KOPT-K1 (cell line): ENCODE results near the gene TOB1.

ENCODE experiments used
- H3K27ac ChIP-seq: fragments of 200-600 bp; sonication (generic); 2 replicates; pipeline ENCODE4 v1.5.1; 2016; ENCODE audit warnings: antibody characterized with exemption, mild to moderate bottlenecking, low read depth, low read length; ENCODE audit not compliant: poor library complexity, severe bottlenecking
- H3K36me3 ChIP-seq: fragments of 200-600 bp; sonication (generic); 2 replicates; pipeline ENCODE4 v1.5.1; 2017; ENCODE audit warnings: antibody characterized with exemption, mild to moderate bottlenecking, low read length, moderate library complexity; ENCODE audit not compliant: insufficient read depth
- H3K9me3 ChIP-seq: fragments of 200-600 bp; sonication (generic); 2 replicates; pipeline ENCODE4 v1.5.1; 2017; ENCODE audit warnings: antibody characterized with exemption, low read length, mild to moderate bottlenecking; ENCODE audit not compliant: insufficient read depth, poor library complexity, severe bottlenecking

Gene TOB1

GRCh38 chr17:50837286-50837979 lies 28.7 kb downstream of the TOB1 start:
- Histone ChIP-seq H3K9me3 (no peaks in the 10 kb centered on the region), H3K36me3 (no peaks in the 10 kb centered on the region), H3K27ac (no peak overlapping the region)

- Histone ChIP-seq H3K27ac (no peak overlapping the region), H3K36me3 (no peaks in the 10 kb centered on the region), H3K9me3 (no peaks in the 10 kb centered on the region)
Observed at GRCh38 chr17:50836826-50837225, 29.3 kb downstream of the TOB1 start.

- H3K36me3 ChIP-seq = no peaks in the 10 kb centered on the region
- H3K27ac ChIP-seq = no peak within 1 kb of the TSS
- H3K9me3 ChIP-seq = no peaks in the 10 kb centered on the region
Observed at GRCh38 chr17:50835301-50836234, 30.6 kb downstream of the TOB1 start, which contains the start of gene WFIKKN2. Gene WFIKKN2 (plus strand): TSS chr17:50835586. CDS start chr17:50835938, 352 bp downstream.

- no peaks in the 10 kb centered on the region for H3K9me3 ChIP-seq
- H3K36me3 ChIP-seq = no peaks in the 10 kb centered on the region
- no peak overlapping the region for H3K27ac ChIP-seq
Observed at GRCh38 chr17:50834429-50835300, 31.5 kb downstream of the TOB1 start.

GRCh38 chr17:50833510-50834428 lies 32.4 kb downstream of the TOB1 start:
- no peaks in the 10 kb centered on the region for H3K9me3 ChIP-seq
- H3K36me3 ChIP-seq = no peaks in the 10 kb centered on the region
- no peak overlapping the region for H3K27ac ChIP-seq

- Histone ChIP-seq H3K27ac (no peak overlapping the region), H3K36me3 (no peaks in the 10 kb centered on the region), H3K9me3 (no peaks in the 10 kb centered on the region)
Observed at GRCh38 chr17:50832864-50833381, 33.2 kb downstream of the TOB1 start.

- Histone ChIP-seq H3K36me3 (no peaks in the 10 kb centered on the region), H3K9me3 (no peaks in the 10 kb centered on the region), H3K27ac (no peak overlapping the region)
Observed at GRCh38 chr17:50832267-50832863, 33.8 kb downstream of the TOB1 start.

- Histone ChIP-seq H3K9me3 (no peaks in the 10 kb centered on the region), H3K36me3 (no peaks in the 10 kb centered on the region), H3K27ac (no peak overlapping the region)
Observed at GRCh38 chr17:50831471-50831928, 34.7 kb downstream of the TOB1 start.

GRCh38 chr17:50830994-50831393 lies 35.2 kb downstream of the TOB1 start:
- H3K9me3 ChIP-seq = no peaks in the 10 kb centered on the region
- no peak overlapping the region for H3K27ac ChIP-seq
- no peaks in the 10 kb centered on the region for H3K36me3 ChIP-seq

- Histone ChIP-seq H3K27ac (no peak overlapping the region), H3K36me3 (no peaks in the 10 kb centered on the region), H3K9me3 (no peaks in the 10 kb centered on the region)
Observed at GRCh38 chr17:50830352-50830751, 35.8 kb downstream of the TOB1 start.

GRCh38 chr17:50829332-50829731 lies 36.8 kb downstream of the TOB1 start:
- H3K27ac ChIP-seq = no peak overlapping the region
- H3K9me3 ChIP-seq = no peaks in the 10 kb centered on the region

GRCh38 chr17:50828508-50829170 lies 37.5 kb downstream of the TOB1 start:
- Histone ChIP-seq H3K36me3 (no peaks in the 10 kb centered on the region), H3K27ac (no peak overlapping the region), H3K9me3 (no peaks in the 10 kb centered on the region)

More at GRCh38 chr17:50829332-50829731, 36.8 kb downstream of the TOB1 start:
- H3K36me3 ChIP-seq = no peaks in the 10 kb centered on the region

GRCh38 chr17:50825188-50825587 lies 41.0 kb downstream of the TOB1 start:
- H3K36me3 ChIP-seq = no peaks in the 10 kb centered on the region
- no peak overlapping the region for H3K27ac ChIP-seq
- H3K9me3 ChIP-seq = no peaks in the 10 kb centered on the region
